Panc1 (cell line): Measurements from ENCODE around the gene FANCI. TPM values are rescaled to one million over a fixed set of nuclear protein-coding genes. Genes with fewer than 3 reads are reported as not detected.

Experiments
- ATAC-seq: fragments of 200-7000 bp; cut with Tn5 transposase; 2 replicates; pipeline ENCODE4 v1.9.1; 2020; ENCODE audit warnings: mild to moderate bottlenecking, moderate library complexity
- BruUV-seq: library from RNA; stranded (reverse); fragments of 400-500 nt; replicated peaks from 2 replicates; lab custom pipeline; 2021; lab: Mats Ljungman, UMichigan
- CTCF ChIA-PET: fragments of 300-600 bp; sonication (Branson Sonifier 250); formaldehyde crosslinking; loops from one replicate; lab custom pipeline; 2022; ENCODE audit warnings: antibody characterized with exemption; lab: Charles Lee
- POLR2A ChIA-PET: fragments of 300-600 bp; sonication (Branson Sonifier 250); formaldehyde crosslinking; loops from one replicate; lab custom pipeline; 2022; ENCODE audit warnings: antibody characterized with exemption; lab: Charles Lee
- DNase-seq: peaks from one replicate; pipeline ENCODE4 v3.0.0-alpha.2; 2010; ENCODE audit warnings: low read depth, low spot score
- H3K27ac ChIP-seq: 2 replicates; pipeline ENCODE4 v1.5.1; 2011; ENCODE audit warnings: mild to moderate bottlenecking, low read length, inconsistent platforms
- H3K27me3 ChIP-seq: fragments of 200-500 bp; sonication (Bioruptor generic); 2 replicates; pipeline ENCODE4 v1.6.0; 2014; ENCODE audit warnings: low read length, inconsistent platforms; ENCODE audit not compliant: control insufficient read depth, insufficient read depth
- H3K36me3 ChIP-seq: fragments of 200-500 bp; sonication (Bioruptor generic); 2 replicates; pipeline ENCODE4 v1.5.1; 2014; ENCODE audit warnings: inconsistent platforms, mild to moderate bottlenecking, low read length, moderate library complexity; ENCODE audit not compliant: control insufficient read depth, insufficient read depth
- H3K4me1 ChIP-seq: 2 replicates; pipeline ENCODE4 v1.5.1; 2011; ENCODE audit warnings: inconsistent platforms, mild to moderate bottlenecking, low read length, moderate library complexity; ENCODE audit not compliant: control insufficient read depth, insufficient read depth
- H3K4me3 ChIP-seq, 2 experiments: 2 replicates each; pipeline ENCODE4 v1.5.1; 2011 to 2012; ENCODE audit warnings: low read depth in 2 of 2, low read length in 2 of 2, mild to moderate bottlenecking in 2 of 2, inconsistent platforms in 1 of 2, moderate library complexity in 1 of 2
- H3K9me3 ChIP-seq: fragments of 200-500 bp; sonication (Bioruptor generic); 2 replicates; pipeline ENCODE4 v1.5.1; 2014; ENCODE audit warnings: low read depth, mild to moderate bottlenecking, inconsistent platforms, low read length, moderate library complexity; ENCODE audit not compliant: control insufficient read depth, insufficient read depth
- POLR2AphosphoS5 ChIP-seq: IDR thresholded peaks from 2 replicates; pipeline ENCODE4 v1.6.1; 2012; ENCODE audit warnings: mild to moderate bottlenecking, low read depth, low read length, moderate library complexity
- SIN3A ChIP-seq: IDR thresholded peaks from 2 replicates; pipeline ENCODE4 v1.6.1; 2012; ENCODE audit warnings: low read depth, mild to moderate bottlenecking, low read length, moderate library complexity, borderline replicate concordance; ENCODE audit not compliant: insufficient read depth
- TCF7L2 ChIP-seq: IDR thresholded peaks from 2 replicates; pipeline ENCODE4 v1.6.1; 2011; ENCODE audit warnings: mild to moderate bottlenecking, low read depth, low read length, inconsistent platforms
- in situ Hi-C: cut with HindIII; loops from 2 replicates; pipeline ENCODE4 v1.10.0; 2016; ENCODE audit warnings: low sequenced_read_pairs, low pct_unique_long_range_greater_than_20kb
- intact Hi-C: fragments of 100-400 bp; cut with micrococcal nuclease; formaldehyde crosslinking; loops from one replicate; pipeline ENCODE4 v1.10.0; 2022; ENCODE audit not compliant: unreplicated experiment
- total RNA-seq: library from RNA; stranded (reverse); gene quantifications from one replicate; pipeline ENCODE4 v1.2.1, GENCODE V29; 2021; ENCODE audit not compliant: unreplicated experiment
- TF ChIP-seq, protein P1 (sequence below): fragments of 450-650 bp; IDR thresholded peaks from 2 replicates; pipeline ENCODE4 v1.5.1; 2017; ENCODE audit warnings: mild to moderate bottlenecking
- TF ChIP-seq, protein P2 (sequence below), 2 experiments: IDR thresholded peaks; 2 replicates each; pipeline ENCODE4 v1.6.1; 2011 to 2012; ENCODE audit warnings: low read depth in 2 of 2, control low read depth in 1 of 2, low read length in 1 of 2, mild to moderate bottlenecking in 1 of 2, moderate library complexity in 1 of 2; ENCODE audit not compliant: insufficient read depth in 1 of 2

The FANCI gene
- total RNA-seq, 1 experiment from 2014 or later = 96.2 TPM

DNA sequence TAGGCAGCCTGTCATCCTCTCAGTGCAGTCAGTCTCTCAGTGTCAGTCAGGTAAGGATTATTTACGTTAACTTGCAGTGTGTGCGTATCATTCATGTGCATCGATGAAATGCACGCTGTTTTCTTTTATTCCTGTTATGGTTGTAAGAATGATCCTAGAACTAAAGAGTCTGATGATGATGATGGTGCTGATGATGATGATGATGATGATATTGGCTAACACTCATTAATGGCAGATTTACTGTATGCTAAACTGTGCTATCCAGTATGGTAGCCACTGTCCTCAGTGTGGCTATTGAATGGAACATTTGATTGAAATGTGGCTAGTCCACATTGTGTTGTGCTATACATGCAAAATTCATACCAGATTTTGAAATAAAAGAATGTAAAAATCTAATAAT, 39.4 kb downstream of the FANCI start:
- in situ Hi-C loops (no loop called here), intact Hi-C loops (no loop called here)
- Histone ChIP-seq H3K4me1 (no peaks in the 10 kb centered on the region), H3K27ac (no peak overlapping the region), H3K9me3 (no peaks in the 10 kb centered on the region), H3K4me3 (no peak overlapping the region), H3K27me3 (no peaks in the 10 kb centered on the region), H3K36me3 (peaks cover 35% of the 10 kb centered on the region)
- TF ChIP-seq, protein P1, sequence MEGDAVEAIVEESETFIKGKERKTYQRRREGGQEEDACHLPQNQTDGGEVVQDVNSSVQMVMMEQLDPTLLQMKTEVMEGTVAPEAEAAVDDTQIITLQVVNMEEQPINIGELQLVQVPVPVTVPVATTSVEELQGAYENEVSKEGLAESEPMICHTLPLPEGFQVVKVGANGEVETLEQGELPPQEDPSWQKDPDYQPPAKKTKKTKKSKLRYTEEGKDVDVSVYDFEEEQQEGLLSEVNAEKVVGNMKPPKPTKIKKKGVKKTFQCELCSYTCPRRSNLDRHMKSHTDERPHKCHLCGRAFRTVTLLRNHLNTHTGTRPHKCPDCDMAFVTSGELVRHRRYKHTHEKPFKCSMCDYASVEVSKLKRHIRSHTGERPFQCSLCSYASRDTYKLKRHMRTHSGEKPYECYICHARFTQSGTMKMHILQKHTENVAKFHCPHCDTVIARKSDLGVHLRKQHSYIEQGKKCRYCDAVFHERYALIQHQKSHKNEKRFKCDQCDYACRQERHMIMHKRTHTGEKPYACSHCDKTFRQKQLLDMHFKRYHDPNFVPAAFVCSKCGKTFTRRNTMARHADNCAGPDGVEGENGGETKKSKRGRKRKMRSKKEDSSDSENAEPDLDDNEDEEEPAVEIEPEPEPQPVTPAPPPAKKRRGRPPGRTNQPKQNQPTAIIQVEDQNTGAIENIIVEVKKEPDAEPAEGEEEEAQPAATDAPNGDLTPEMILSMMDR = no peak
- TF ChIP-seq POLR2AphosphoS5 (no peak), SIN3A (no peak), TCF7L2 (no peak)
- TF ChIP-seq, protein P2, sequence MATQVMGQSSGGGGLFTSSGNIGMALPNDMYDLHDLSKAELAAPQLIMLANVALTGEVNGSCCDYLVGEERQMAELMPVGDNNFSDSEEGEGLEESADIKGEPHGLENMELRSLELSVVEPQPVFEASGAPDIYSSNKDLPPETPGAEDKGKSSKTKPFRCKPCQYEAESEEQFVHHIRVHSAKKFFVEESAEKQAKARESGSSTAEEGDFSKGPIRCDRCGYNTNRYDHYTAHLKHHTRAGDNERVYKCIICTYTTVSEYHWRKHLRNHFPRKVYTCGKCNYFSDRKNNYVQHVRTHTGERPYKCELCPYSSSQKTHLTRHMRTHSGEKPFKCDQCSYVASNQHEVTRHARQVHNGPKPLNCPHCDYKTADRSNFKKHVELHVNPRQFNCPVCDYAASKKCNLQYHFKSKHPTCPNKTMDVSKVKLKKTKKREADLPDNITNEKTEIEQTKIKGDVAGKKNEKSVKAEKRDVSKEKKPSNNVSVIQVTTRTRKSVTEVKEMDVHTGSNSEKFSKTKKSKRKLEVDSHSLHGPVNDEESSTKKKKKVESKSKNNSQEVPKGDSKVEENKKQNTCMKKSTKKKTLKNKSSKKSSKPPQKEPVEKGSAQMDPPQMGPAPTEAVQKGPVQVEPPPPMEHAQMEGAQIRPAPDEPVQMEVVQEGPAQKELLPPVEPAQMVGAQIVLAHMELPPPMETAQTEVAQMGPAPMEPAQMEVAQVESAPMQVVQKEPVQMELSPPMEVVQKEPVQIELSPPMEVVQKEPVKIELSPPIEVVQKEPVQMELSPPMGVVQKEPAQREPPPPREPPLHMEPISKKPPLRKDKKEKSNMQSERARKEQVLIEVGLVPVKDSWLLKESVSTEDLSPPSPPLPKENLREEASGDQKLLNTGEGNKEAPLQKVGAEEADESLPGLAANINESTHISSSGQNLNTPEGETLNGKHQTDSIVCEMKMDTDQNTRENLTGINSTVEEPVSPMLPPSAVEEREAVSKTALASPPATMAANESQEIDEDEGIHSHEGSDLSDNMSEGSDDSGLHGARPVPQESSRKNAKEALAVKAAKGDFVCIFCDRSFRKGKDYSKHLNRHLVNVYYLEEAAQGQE (IDR thresholded peaks at IDR 0.05; ENCODE audit: insufficient read depth in 1 of 2, low read depth in 2 of 2, low read length in 1 of 2) = no peak
- CTCF ChIA-PET = no interaction called here
- BruUV-seq = no TSS peak
- POLR2A ChIA-PET = no interaction called here
- DNase-seq (no peak), ATAC-seq (no peak)

DNA sequence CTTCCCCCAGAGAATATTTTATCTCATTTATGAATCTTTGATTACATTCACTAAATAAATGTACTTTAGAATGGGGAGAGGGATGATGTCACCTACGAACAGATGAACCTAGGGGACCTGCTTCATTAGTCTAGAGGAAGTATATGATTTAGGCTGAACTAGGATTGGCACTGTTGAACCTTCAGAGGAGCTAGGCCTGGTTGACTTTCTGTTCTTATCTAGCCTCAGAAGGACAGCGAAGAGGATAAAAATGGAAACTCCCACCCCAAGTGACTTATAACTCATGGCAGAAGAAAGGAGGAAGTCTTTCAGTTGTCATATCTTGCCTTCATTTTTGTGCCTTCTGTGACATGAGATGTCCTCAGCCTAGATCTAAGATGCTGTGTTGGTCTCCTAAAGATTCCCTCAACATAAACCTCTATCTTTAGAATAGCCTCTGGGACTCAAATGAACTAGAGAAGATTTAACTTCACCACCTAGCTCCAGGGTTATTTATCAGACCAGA, 48.2 kb downstream of the FANCI start:
- DNase-seq (no peak), ATAC-seq (no peak)
- peaks cover 32% of the 10 kb centered on the region for H3K36me3 ChIP-seq
- no peak overlapping the region for H3K4me3 ChIP-seq
- ChIA-PET CTCF (no interaction called here), POLR2A (no interaction called here)
- no peaks in the 10 kb centered on the region for H3K4me1 ChIP-seq
- in situ Hi-C loops = no loop called here
- no peaks in the 10 kb centered on the region for H3K9me3 ChIP-seq
- intact Hi-C loops = no loop called here
- H3K27me3 ChIP-seq = no peaks in the 10 kb centered on the region
- no peak overlapping the region for H3K27ac ChIP-seq
- TF ChIP-seq POLR2AphosphoS5 (no peak), SIN3A (no peak), TCF7L2 (no peak)
- TF ChIP-seq, protein P2 (IDR thresholded peaks at IDR 0.05; ENCODE audit: insufficient read depth in 1 of 2, low read depth in 2 of 2, low read length in 1 of 2) = no peak
- TF ChIP-seq, protein P1 = no peak
- BruUV-seq = no TSS peak
